ENCODE results near the gene OSBP2. TPM values are rescaled to one million over a fixed set of nuclear protein-coding genes. Genes with fewer than 3 reads are reported as not detected.

The OSBP2 gene
- total RNA-seq, 4 donors from 2014 or later, result 1.9 to 3.9 (median 3.0) TPM

DNA sequence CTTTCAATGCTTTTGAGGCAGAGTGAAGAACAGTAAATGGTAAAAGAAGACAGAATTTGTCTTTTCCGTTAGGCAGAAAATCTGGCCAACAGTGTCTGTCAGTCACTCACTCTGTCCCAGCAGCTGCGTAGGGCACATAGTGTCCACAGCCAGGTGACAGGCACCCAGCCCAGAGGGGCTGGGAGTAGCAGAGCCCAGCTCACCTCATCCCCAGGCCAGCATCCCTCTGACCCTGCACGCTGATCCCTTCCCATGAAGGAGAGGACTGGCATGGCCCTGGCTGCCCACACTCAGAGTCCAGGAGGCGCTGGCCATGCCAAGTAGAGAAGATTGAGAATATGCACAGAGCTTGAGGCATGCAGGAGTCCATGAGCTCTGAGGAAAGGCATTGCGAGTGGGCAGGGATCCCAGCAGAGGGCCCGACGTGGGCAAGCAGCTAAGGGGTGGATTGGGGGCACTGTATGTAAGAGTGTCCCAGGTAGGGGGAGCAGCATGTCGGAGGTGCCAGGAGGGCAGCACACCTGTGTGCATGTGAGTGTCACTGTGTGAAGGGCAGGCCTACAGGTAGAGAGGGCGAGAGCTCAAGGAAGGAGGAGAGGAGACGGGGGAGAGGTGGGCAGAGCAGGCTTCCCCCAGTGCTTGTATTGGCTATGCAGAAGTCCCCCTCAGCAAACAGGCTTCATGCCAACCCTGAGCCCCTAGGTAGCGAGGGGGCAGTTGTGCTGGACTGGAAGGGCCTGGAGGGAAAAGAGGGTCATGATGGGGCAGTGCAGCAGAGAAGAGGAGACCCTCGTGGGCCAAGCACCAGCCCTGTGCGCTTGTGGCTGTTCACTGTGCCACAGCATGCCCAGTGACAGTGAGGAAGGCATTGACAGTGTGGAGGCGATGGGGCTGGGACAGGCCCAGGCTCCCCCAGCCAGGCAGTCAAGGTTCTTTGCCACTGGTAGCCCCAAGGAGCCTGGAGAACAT is 133.8 kb downstream of the OSBP2 start:
- DNase-seq, result no peak
- intact Hi-C loops (cut with DNase I), result no loop called here

DNA sequence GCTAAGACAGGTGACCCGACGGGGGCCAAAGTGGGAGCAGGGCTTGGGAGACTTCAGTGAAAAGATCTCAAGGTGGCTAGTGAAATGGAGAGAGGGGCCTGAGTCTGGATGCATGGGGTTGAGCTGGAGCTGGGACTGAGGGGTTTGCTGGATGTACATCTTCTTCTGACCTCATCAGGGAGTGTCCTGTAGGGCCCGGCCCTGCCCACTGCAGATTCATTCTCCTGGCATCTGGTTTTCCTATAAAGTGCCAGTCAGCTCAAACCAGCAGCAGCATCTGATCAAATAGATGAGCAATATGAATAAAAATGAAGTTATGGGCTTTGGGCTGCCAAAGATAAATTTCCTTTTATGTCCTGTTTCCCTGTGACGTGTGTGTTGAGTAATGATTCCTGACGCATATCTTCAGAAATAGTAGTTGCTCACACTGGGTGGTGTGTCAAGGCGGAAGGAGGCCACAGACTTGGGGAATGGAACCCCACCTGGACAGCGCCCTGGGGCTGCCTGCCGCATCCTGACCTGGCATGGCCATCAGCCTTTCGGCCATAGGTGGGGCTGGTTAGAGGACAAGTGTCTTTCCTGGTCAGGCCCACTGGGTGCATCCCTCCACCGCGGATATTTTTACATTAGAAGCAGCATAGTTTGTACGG is 135.4 kb downstream of the OSBP2 start:
- Histone ChIP-seq H3K27me3 (peaks cover 0 to 12% (median 0%) of the 10 kb centered on the region in 4 donors), H3K36me3 (no peaks in the 10 kb centered on the region), H3K9me3 (no peaks in the 10 kb centered on the region), H3K27ac (peak overlapping the region; percentile 79 to 93 (median 86)), H3K4me1 (peaks cover 10 to 64% (median 22%) of the 10 kb centered on the region in 3 donors), H3K4me3 (no peak overlapping the region)
- TF ChIP-seq POLR2A (IDR thresholded peaks at IDR 0.05) (no peak), CTCF (IDR thresholded peaks at IDR 0.05) (no peak)
- no peak for DNase-seq
- intact Hi-C loops (cut with DNase I), result no loop called here
- WGBS, 2 donors, result 34 to 53% methylated on average over 11 to 12 of the region's 12 CpGs

More for the DNA sequence above, 133.8 kb downstream of the OSBP2 start:
- no peaks in the 10 kb centered on the region for H3K36me3 ChIP-seq
- no peak overlapping the region for H3K4me3 ChIP-seq
- peak overlapping the region in 2 of 4 donors; percentile 92 to 93 for H3K27ac ChIP-seq
- TF ChIP-seq CTCF (IDR thresholded peaks at IDR 0.05), result no peak
- no peak for TF ChIP-seq POLR2A (IDR thresholded peaks at IDR 0.05)
- no peaks in the 10 kb centered on the region for H3K9me3 ChIP-seq
- peaks cover 0 to 27% (median 0%) of the 10 kb centered on the region in 4 donors for H3K27me3 ChIP-seq
- 88 to 91% methylated on average over 12 to 13 of the region's 14 CpGs for WGBS, 2 donors
- H3K4me1 ChIP-seq, result peaks cover 10 to 52% (median 22%) of the 10 kb centered on the region in 3 donors

DNA sequence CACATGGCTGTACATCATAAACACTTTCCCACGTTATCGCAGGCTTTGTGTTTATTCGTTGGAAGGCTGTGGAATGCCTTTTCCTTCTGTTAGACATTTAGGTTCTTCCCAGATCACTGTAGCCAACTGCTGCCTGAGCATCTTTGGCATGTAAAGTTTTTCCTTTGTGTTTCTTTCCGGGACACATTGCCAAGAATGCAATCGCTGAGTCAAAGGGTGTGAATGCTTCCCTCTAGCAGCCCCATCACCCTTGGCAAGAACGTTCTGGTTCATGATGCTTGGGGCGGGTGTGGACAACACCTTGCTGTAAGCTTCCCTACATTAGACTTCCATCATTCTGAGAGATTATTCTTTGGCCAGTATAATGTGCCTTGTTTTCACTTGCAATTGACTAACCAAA is 136.2 kb downstream of the OSBP2 start:
- Histone ChIP-seq H3K4me1 (peaks cover 10 to 72% (median 22%) of the 10 kb centered on the region in 3 donors), H3K36me3 (no peaks in the 10 kb centered on the region), H3K27me3 (peaks cover 0 to 6% (median 0%) of the 10 kb centered on the region in 4 donors), H3K9me3 (no peaks in the 10 kb centered on the region), H3K4me3 (no peak overlapping the region), H3K27ac (peak overlapping the region; percentile 79 to 93 (median 86))
- intact Hi-C loops (cut with DNase I), result no loop called here
- no peak for DNase-seq
- TF ChIP-seq CTCF (IDR thresholded peaks at IDR 0.05) (no peak), POLR2A (IDR thresholded peaks at IDR 0.05) (no peak)
- WGBS, 2 donors, result 9 to 26% methylated on average over 7 of the region's 7 CpGs

DNA sequence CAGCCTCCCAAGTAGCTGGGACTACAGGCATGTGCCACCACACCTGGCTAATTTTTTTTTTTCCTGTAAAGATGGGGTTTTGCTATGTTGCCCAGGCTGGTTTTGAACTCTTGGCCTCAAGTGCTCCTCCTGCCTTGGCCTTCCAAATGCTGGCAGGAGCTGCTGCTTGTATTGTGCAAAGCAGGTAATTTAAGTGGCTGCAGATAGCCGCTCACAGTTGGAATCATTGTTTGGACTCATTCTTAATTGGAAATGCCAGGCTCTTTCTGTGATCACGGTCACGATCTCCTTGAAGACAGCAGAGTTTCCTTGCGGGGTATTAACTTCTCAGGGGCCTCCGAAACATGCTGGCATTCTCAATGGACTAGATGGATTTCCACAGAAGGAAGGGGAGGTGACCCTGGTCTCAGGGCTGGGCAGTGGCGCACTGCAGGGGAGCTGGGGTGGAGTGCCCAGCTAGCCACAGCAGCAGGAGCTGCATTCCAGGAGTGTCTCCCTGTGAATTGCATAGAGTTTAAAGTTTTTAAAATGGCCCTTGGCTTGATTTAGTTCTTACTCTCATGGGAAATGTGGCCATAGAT is 137.8 kb downstream of the OSBP2 start:
- peak overlapping the region in 2 of 4 donors; percentile 8 to 25 for H3K4me3 ChIP-seq
- no peaks in the 10 kb centered on the region for H3K9me3 ChIP-seq
- peaks cover 10 to 82% (median 33%) of the 10 kb centered on the region in 3 donors for H3K4me1 ChIP-seq
- DNase-seq, result no peak
- WGBS, 2 donors, result 80 to 100% methylated on average over 1 to 5 of the region's 6 CpGs
- intact Hi-C loops (cut with DNase I), result no loop called here
- H3K27me3 ChIP-seq, result peaks cover 0 to 3% (median 0%) of the 10 kb centered on the region in 4 donors
- H3K27ac ChIP-seq, result peak overlapping the region; percentile 7 to 93 (median 86)
- H3K36me3 ChIP-seq, result no peaks in the 10 kb centered on the region
- TF ChIP-seq POLR2A (IDR thresholded peaks at IDR 0.05) (no peak), CTCF (IDR thresholded peaks at IDR 0.05) (no peak)
